ENCODE measurements around the gene ALX3. TPM values are rescaled to one million over a fixed set of nuclear protein-coding genes. Genes with fewer than 3 reads are reported as not detected.

Gene ALX3
- total RNA-seq, 1 experiment from 2014 or later: not detected

DNA sequence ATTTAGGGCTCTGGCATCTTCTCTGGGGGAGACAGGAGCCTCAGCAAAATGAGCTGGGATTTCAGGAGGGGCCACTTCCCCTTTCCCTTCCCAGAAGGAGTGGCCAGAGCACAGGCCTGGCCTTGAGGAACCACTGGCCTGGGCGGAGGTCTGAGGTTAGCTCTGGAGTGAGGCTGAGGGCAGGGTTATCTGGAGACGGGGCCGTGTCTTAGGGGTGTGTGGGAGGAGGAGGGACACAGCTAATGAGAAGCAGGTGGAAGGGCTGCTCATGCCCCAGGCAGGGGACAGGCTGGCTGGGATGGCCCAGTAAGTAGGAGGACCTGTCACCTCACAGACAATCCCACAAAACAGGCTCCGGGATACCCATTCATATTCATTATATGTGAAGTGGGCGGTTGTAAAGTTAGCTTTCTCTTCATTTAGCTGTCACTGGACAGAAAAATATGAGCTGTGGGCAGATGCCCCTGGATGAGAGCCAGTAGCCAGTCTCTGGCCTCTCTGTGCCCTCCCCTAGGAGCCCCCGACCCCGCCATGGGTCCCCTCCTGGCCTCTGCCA is 12.4 kb downstream of the ALX3 start:
- intact Hi-C loops (cut with micrococcal nuclease): loop anchor here (10.0 kb wide), 1 partner anchor 437 kb away; no protein-coding TSS in a partner anchor
- Mint-ChIP-seq H3K36me3 (ENCODE audit: insufficient read depth, unreplicated experiment) (peaks cover 56% of the 10 kb centered on the region), H3K27ac (ENCODE audit: low read depth, unreplicated experiment) (peak overlapping the region; percentile 32)

GRCh38 chr1:110056776-110057175 is 13.7 kb downstream of the ALX3 start:
- Mint-ChIP-seq H3K9me3 (ENCODE audit: unreplicated experiment) (no peaks in the 10 kb centered on the region), H3K4me1 (ENCODE audit: insufficient read depth, unreplicated experiment) (no peaks in the 10 kb centered on the region), H3K36me3 (ENCODE audit: insufficient read depth, unreplicated experiment) (peaks cover 69% of the 10 kb centered on the region), H3K4me3 (ENCODE audit: unreplicated experiment) (no peak overlapping the region), H3K27ac (ENCODE audit: low read depth, unreplicated experiment) (no peak overlapping the region), H3K27me3 (ENCODE audit: insufficient read depth, unreplicated experiment) (no peaks in the 10 kb centered on the region)
- no peak for TF ChIP-seq CTCF (IDR thresholded peaks at IDR 0.05; ENCODE audit: unreplicated experiment)
- POLR2A ChIA-PET: interaction anchor here (0.8 kb wide), 1 partner anchor 449 kb away, joined by 3 read pairs; no protein-coding TSS in a partner anchor
- no TSS peak for BruUV-seq (replicated peaks)
- CTCF ChIA-PET: interaction anchor here (0.6 to 9.6 kb wide), 7 partner anchors 10 to 393 kb away, joined by 3 to 183 read pairs (median 4); no protein-coding TSS in a partner anchor
- intact Hi-C loops (cut with micrococcal nuclease): loop anchor here (10.0 kb wide), 1 partner anchor 438 kb away; no protein-coding TSS in a partner anchor
- peak; percentile 15 for DNase-seq (ENCODE audit: unreplicated experiment)

More for the DNA sequence above, 12.4 kb downstream of the ALX3 start:
- ChIA-PET CTCF (interaction anchor here (1.0 to 9.6 kb wide), 6 partner anchors 8 to 45 kb away, joined by 5 to 183 read pairs (median 6); no protein-coding TSS in a partner anchor), POLR2A (interaction anchor here (0.7 to 1.4 kb wide), 2 partner anchors 24 to 54 kb away, joined by 3 to 5 read pairs; partner anchors contain the start of gene STRIP1)
- no peak for TF ChIP-seq CTCF (IDR thresholded peaks at IDR 0.05; ENCODE audit: unreplicated experiment)
- no peak for DNase-seq (ENCODE audit: unreplicated experiment)
- BruUV-seq (replicated peaks): no TSS peak
- Mint-ChIP-seq H3K4me1 (ENCODE audit: insufficient read depth, unreplicated experiment) (no peaks in the 10 kb centered on the region), H3K27me3 (ENCODE audit: insufficient read depth, unreplicated experiment) (no peaks in the 10 kb centered on the region), H3K9me3 (ENCODE audit: unreplicated experiment) (no peaks in the 10 kb centered on the region), H3K4me3 (ENCODE audit: unreplicated experiment) (no peak overlapping the region)

- CTCF ChIA-PET: interaction anchor here (0.6 to 9.6 kb wide), 6 partner anchors 11 to 394 kb away, joined by 3 to 183 read pairs (median 4); no protein-coding TSS in a partner anchor
- POLR2A ChIA-PET: interaction anchor here (0.8 kb wide), 1 partner anchor 449 kb away, joined by 3 read pairs; no protein-coding TSS in a partner anchor
- no peak for TF ChIP-seq CTCF (IDR thresholded peaks at IDR 0.05; ENCODE audit: unreplicated experiment)
- Mint-ChIP-seq H3K9me3 (ENCODE audit: unreplicated experiment) (no peaks in the 10 kb centered on the region), H3K4me3 (ENCODE audit: unreplicated experiment) (no peak overlapping the region), H3K36me3 (ENCODE audit: insufficient read depth, unreplicated experiment) (peaks cover 74% of the 10 kb centered on the region), H3K27ac (ENCODE audit: low read depth, unreplicated experiment) (no peak overlapping the region), H3K4me1 (ENCODE audit: insufficient read depth, unreplicated experiment) (no peaks in the 10 kb centered on the region), H3K27me3 (ENCODE audit: insufficient read depth, unreplicated experiment) (no peaks in the 10 kb centered on the region)
- no peak for DNase-seq (ENCODE audit: unreplicated experiment)
- intact Hi-C loops (cut with micrococcal nuclease): loop anchor here (10.0 kb wide), 1 partner anchor 439 kb away; no protein-coding TSS in a partner anchor
- BruUV-seq (replicated peaks): no TSS peak
These were observed 14.2 kb downstream of the ALX3 start for GRCh38 chr1:110056285-110056683.

DNA sequence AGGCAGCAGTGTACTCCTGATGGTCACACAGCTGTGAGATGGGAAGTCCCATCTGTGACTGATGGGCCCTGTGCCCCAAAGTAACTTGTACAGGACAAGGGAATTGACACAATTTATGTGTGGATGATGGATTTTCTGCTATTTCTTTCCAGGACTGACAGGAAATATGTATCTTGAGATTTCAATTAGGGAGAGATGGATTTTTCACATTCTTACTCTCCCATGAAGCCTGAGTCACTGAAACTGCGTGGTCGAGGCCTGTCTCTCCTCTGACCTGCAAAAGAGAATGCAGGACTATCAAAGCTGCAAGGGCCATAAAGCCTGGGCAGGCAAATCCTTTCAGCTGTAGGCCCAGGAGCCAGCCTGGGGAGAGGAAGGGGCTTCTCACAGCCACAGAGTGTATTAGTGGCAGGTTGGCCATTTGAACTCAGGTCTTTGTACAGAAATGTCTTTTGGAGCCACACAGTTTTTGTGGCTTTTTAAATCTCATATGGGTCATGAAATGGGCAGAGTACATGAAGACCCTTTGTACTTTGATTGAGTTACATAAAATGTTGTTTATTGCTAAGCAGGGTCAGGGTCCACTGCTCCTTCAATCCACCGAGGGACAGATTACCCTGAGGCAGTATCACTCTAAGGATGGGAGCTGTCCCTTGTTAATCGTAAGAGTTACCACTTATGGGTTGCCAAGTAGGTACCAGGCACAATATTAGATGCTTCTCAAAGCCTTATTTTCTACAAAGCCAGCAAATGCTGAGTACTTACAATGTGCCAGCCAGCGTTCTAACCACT is 14.8 kb downstream of the ALX3 start:
- CTCF ChIA-PET: interaction anchor here (0.7 to 9.6 kb wide), 6 partner anchors 10 to 357 kb away, joined by 3 to 183 read pairs (median 26); partner anchors contain the start of gene STRIP1
- no peak for DNase-seq (ENCODE audit: unreplicated experiment)
- H3K4me3 Mint-ChIP-seq (ENCODE audit: unreplicated experiment): no peak overlapping the region
- intact Hi-C loops (cut with micrococcal nuclease): loop anchor here (10.0 kb wide), 1 partner anchor 439 kb away; no protein-coding TSS in a partner anchor
- H3K36me3 Mint-ChIP-seq (ENCODE audit: insufficient read depth, unreplicated experiment): peaks cover 79% of the 10 kb centered on the region
- no TSS peak for BruUV-seq (replicated peaks)
- no peaks in the 10 kb centered on the region for H3K9me3 Mint-ChIP-seq (ENCODE audit: unreplicated experiment)
- no peaks in the 10 kb centered on the region for H3K27me3 Mint-ChIP-seq (ENCODE audit: insufficient read depth, unreplicated experiment)
- POLR2A ChIA-PET: no interaction called here
- H3K4me1 Mint-ChIP-seq (ENCODE audit: insufficient read depth, unreplicated experiment): no peaks in the 10 kb centered on the region
- no peak overlapping the region for H3K27ac Mint-ChIP-seq (ENCODE audit: low read depth, unreplicated experiment)
- TF ChIP-seq CTCF (IDR thresholded peaks at IDR 0.05; ENCODE audit: unreplicated experiment): no peak

Measured in MCF 10A (cell line).